ENCODE data around the gene RAI2.
"Not testable (repeated sequence)": the region's sequence is repeated elsewhere in the genome, so short reads cannot be mapped to it uniquely, and the experiment has no call there.

RAI2 gene

DNA sequence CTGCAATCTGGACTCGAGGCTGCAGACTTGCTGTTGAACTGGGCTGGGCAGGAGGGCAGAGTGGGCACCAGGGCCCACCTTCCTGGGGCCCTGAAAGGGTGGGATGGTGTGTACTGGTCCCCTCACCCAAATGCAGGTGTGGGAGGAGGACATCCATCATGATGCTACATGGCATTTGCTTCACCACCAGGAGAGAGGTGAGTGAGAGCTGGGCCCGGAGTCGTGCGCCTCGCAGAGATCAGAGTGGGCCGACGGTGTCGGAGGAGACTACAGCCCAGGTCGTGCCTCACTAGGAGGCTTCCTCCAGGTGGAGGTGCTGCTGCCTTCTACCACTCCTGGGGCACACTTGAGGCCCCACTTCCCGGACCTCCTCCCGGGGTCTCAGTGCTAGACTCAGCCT, 73.5 kb downstream of the RAI2 start:
- no peaks in the 10 kb centered on the region for H3K4me1 ChIP-seq (ENCODE audit: control insufficient read depth, insufficient read depth, low read length)
- no peaks in the 10 kb centered on the region for H3K9me3 ChIP-seq (ENCODE audit: control insufficient read depth, insufficient read depth, low read length)
- no peak overlapping the region for H3K9ac ChIP-seq (ENCODE audit: low read depth, low read length)
- no peak overlapping the region for H3K27ac ChIP-seq (ENCODE audit: low read depth, low read length)
- H3K36me3 ChIP-seq (ENCODE audit: control insufficient read depth, insufficient read depth, low read length), result no peaks in the 10 kb centered on the region
- no peak overlapping the region for H3K4me3 ChIP-seq (ENCODE audit: low read depth, low read length)
- no peaks in the 10 kb centered on the region for H3K27me3 ChIP-seq (ENCODE audit: control insufficient read depth, insufficient read depth, low read length)

DNA sequence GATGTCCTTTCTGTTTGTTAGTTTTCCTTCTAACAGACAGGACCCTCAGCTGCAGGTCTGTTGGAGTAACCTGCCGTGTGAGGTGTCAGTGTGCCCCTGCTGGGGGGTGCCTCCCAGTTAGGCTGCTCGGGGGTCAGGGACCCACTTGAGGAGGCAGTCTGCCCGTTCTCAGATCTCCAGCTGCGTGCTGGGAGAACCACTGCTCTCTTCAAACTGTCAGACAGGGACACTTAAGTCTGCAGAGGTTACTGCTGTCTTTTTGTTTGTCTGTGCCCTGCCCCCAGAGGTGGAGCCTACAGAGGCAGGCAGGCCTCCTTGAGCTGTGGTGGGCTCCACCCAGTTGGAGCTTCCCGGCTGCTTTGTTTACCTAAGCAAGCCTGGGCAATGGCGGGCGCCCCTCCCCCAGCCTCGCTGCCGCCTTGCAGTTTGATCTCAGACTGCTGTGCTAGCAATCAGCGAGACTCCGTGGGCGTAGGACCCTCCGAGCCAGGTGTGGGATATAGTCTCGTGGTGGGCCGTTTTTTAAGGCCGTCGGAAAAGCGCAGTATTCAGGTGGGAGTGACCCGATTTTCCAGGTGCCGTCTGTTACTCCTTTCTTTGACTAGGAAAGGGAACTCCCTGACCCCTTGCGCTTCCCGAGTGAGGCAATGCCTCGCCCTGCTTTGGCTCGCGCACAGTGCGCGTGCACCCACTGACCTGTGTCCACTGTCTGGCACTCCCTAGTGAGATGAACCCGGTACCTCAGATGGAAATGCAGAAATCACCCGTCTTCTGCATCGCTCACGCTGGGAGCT, 74.3 kb downstream of the RAI2 start:
- H3K9ac ChIP-seq (ENCODE audit: low read depth, low read length); H3K4me1 ChIP-seq (ENCODE audit: control insufficient read depth, insufficient read depth, low read length); H3K36me3 ChIP-seq (ENCODE audit: control insufficient read depth, insufficient read depth, low read length); H3K27me3 ChIP-seq (ENCODE audit: control insufficient read depth, insufficient read depth, low read length); H3K9me3 ChIP-seq (ENCODE audit: control insufficient read depth, insufficient read depth, low read length); H3K27ac ChIP-seq (ENCODE audit: low read depth, low read length): not testable (repeated sequence)
- H3K4me3 ChIP-seq (ENCODE audit: low read depth, low read length), result peak overlapping the region; percentile 39; the same call in 1 of the 2 replicates

DNA sequence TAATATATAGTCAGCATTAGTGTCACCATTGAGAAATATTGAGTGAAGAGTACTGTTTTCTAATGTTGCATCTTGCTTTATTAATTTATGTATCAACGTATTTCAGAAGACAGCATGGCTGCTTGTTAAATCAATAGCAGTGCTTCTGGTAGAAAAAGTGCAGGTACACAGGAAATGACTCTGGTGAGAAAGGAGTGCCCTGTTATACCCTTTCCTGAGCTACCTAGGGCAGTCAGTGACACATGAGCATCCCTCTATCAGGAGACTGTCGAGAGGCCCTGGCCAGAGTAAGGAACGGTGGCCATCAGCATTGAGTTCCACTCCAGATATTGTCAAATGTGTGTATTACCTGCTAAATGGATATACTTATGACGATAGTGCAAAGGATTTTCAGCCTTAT, 81.7 kb downstream of the RAI2 start:
- Histone ChIP-seq H3K36me3 (ENCODE audit: control insufficient read depth, insufficient read depth, low read length) (no peaks in the 10 kb centered on the region), H3K9me3 (ENCODE audit: control insufficient read depth, insufficient read depth, low read length) (no peaks in the 10 kb centered on the region), H3K27me3 (ENCODE audit: control insufficient read depth, insufficient read depth, low read length) (peaks cover 3% of the 10 kb centered on the region; the same call in 1 of the 2 replicates), H3K4me1 (ENCODE audit: control insufficient read depth, insufficient read depth, low read length) (no peaks in the 10 kb centered on the region), H3K4me3 (ENCODE audit: low read depth, low read length) (no peak overlapping the region), H3K27ac (ENCODE audit: low read depth, low read length) (no peak overlapping the region), H3K9ac (ENCODE audit: low read depth, low read length) (no peak overlapping the region)

DNA sequence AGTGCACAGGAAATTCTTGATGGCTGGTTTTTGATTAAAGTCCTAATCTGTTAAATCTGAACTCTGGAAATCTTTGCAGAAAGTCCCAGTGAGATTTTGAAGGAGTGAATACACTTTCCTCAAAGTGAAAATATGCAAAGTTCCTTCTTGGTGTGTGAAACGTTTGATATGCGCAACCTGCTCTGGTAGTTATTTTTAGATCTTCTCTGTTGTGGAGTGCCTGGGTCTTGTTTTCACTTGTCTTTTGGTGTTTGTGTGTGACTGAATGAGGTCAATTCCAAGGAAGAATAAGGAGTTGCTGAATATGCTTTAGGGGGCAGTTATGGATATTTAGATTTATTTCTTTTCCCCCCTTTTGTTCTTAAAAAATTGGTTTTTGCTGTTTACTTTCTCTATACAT, 82.1 kb downstream of the RAI2 start:
- Histone ChIP-seq H3K9me3 (ENCODE audit: control insufficient read depth, insufficient read depth, low read length) (no peaks in the 10 kb centered on the region), H3K4me3 (ENCODE audit: low read depth, low read length) (no peak overlapping the region), H3K27me3 (ENCODE audit: control insufficient read depth, insufficient read depth, low read length) (peaks cover 6% of the 10 kb centered on the region; the same call in 1 of the 2 replicates), H3K27ac (ENCODE audit: low read depth, low read length) (no peak overlapping the region), H3K36me3 (ENCODE audit: control insufficient read depth, insufficient read depth, low read length) (no peaks in the 10 kb centered on the region), H3K9ac (ENCODE audit: low read depth, low read length) (no peak overlapping the region), H3K4me1 (ENCODE audit: control insufficient read depth, insufficient read depth, low read length) (no peaks in the 10 kb centered on the region)

DNA sequence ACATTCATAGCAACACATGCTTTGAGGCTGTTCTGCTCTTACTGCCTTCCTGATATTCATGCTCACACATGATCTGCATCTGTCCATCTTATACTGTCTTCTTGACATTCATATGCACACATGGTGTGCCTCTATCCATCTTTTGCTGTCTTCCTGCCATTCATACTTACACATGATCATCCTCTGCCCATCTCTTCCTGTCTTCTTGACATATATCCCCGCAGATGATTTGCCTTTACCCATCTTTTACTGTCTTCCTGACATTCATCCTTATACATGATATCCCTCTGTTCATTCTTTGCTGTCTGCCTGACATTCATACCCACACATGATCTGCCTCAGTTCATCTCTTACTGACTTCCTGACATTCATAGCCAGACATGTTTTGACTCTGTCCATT, 87.0 kb downstream of the RAI2 start:
- H3K9me3 ChIP-seq (ENCODE audit: control insufficient read depth, insufficient read depth, low read length), result no peaks in the 10 kb centered on the region
- H3K9ac ChIP-seq (ENCODE audit: low read depth, low read length), result no peak overlapping the region
- H3K36me3 ChIP-seq (ENCODE audit: control insufficient read depth, insufficient read depth, low read length), result no peaks in the 10 kb centered on the region
- H3K4me3 ChIP-seq (ENCODE audit: low read depth, low read length), result no peak overlapping the region
- peaks cover 50% of the 10 kb centered on the region for H3K27me3 ChIP-seq (ENCODE audit: control insufficient read depth, insufficient read depth, low read length)
- no peaks in the 10 kb centered on the region for H3K4me1 ChIP-seq (ENCODE audit: control insufficient read depth, insufficient read depth, low read length)
- H3K27ac ChIP-seq (ENCODE audit: low read depth, low read length), result no peak overlapping the region

DNA sequence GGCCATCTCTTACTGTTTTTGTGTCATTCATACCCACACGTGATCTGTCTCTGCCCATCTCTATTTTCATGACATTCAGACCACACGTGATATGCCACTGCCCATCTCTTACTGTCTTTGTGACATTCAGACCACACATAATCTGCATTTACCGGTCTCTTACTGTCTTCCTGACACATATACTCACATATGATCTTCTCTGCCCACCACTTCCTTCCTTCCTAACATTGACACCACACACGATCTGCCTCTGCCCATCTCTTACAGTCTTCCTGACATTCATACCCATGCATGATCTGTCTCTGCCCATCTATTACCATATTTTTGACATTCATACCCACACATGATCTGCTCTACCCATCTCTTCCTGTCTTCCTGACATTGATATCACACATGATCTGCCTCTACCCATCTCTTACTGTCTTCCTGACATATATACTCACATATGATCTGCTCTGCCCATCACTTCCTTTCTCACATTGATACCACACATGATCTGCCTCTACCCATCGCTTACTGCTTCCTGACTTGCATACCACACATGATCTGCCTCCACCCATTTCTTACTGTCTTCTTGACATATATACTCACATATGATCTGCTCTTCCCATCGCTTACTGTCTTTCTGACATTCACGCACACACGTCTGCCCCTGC, 87.7 kb downstream of the RAI2 start:
- no peak overlapping the region for H3K27ac ChIP-seq (ENCODE audit: low read depth, low read length)
- no peaks in the 10 kb centered on the region for H3K4me1 ChIP-seq (ENCODE audit: control insufficient read depth, insufficient read depth, low read length)
- H3K36me3 ChIP-seq (ENCODE audit: control insufficient read depth, insufficient read depth, low read length), result no peaks in the 10 kb centered on the region
- no peak overlapping the region for H3K4me3 ChIP-seq (ENCODE audit: low read depth, low read length)
- H3K9me3 ChIP-seq (ENCODE audit: control insufficient read depth, insufficient read depth, low read length), result no peaks in the 10 kb centered on the region
- peaks cover 51% of the 10 kb centered on the region for H3K27me3 ChIP-seq (ENCODE audit: control insufficient read depth, insufficient read depth, low read length)
- H3K9ac ChIP-seq (ENCODE audit: low read depth, low read length), result no peak overlapping the region

DNA sequence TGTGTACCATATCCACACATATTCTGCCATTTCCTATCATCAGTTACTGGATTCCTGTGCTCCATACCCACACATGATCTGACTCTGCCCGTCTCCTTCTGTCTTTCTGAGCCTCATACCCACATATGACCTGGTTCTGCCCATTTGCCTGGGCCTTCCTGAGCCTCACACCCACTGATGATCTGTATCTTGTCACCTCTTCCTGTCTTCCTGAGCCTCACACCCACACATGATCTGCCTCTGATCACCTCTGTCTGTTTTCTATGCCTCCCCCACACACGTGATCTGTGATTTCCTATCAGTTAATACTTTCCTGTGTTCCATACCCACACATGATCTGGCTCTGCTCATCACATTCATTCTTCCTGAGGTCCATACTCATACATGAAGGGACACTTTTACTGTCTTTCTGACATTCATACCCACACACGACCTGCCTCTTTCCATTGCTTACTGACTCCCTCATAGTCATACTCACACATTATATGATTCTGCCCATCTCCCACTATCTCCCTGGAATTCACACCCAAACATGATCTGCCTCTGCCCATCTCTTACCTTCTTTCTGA, 91.3 kb downstream of the RAI2 start:
- Histone ChIP-seq H3K9ac (ENCODE audit: low read depth, low read length) (no peak overlapping the region), H3K4me3 (ENCODE audit: low read depth, low read length) (no peak overlapping the region), H3K36me3 (ENCODE audit: control insufficient read depth, insufficient read depth, low read length) (no peaks in the 10 kb centered on the region), H3K9me3 (ENCODE audit: control insufficient read depth, insufficient read depth, low read length) (no peaks in the 10 kb centered on the region), H3K27ac (ENCODE audit: low read depth, low read length) (no peak overlapping the region), H3K4me1 (ENCODE audit: control insufficient read depth, insufficient read depth, low read length) (no peaks in the 10 kb centered on the region), H3K27me3 (ENCODE audit: control insufficient read depth, insufficient read depth, low read length) (peaks cover 51% of the 10 kb centered on the region)

DNA sequence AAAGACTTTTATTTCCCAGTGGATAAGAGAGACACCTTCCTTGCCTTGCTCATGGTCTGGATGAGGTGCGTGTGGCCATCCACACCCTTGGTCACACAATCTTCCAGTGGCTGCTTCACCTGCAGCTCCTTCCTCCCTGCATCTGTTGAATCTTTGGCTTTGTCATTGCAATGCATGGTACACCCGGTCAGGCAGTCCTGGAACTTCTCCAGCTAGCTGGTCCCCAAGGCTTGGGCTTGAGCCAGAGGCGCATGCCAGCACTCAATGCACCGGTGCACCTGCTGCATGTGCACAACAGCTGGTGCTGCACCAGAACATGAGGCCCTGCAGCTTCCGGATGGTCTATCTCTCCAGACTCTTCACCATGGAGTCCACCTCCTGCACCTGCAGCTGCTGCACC, 92.1 kb downstream of the RAI2 start:
- no peaks in the 10 kb centered on the region for H3K4me1 ChIP-seq (ENCODE audit: control insufficient read depth, insufficient read depth, low read length)
- peaks cover 45% of the 10 kb centered on the region for H3K27me3 ChIP-seq (ENCODE audit: control insufficient read depth, insufficient read depth, low read length)
- H3K36me3 ChIP-seq (ENCODE audit: control insufficient read depth, insufficient read depth, low read length), result no peaks in the 10 kb centered on the region
- no peak overlapping the region for H3K9ac ChIP-seq (ENCODE audit: low read depth, low read length)
- no peaks in the 10 kb centered on the region for H3K9me3 ChIP-seq (ENCODE audit: control insufficient read depth, insufficient read depth, low read length)
- H3K4me3 ChIP-seq (ENCODE audit: low read depth, low read length), result no peak overlapping the region
- no peak overlapping the region for H3K27ac ChIP-seq (ENCODE audit: low read depth, low read length)

DNA sequence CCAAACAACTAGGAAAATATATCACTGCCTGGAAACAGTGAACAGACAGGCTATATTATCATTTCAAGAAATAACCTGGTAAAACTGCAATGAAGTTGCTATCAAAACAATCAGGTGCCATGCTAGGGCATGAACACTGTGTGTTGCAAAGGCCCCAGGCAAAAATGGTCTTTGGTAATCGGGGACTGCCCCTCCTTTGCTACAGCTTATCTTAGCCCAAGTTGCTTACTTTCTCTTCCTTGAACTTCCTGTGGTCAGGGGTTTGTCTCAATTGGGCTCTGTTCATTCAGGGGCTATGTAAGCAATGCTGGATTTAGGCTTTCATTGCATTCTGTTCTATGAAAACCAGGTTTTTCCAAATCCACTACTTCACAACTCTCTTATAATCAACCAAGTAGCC, 93.4 kb downstream of the RAI2 start:
- Histone ChIP-seq H3K4me3 (ENCODE audit: low read depth, low read length) (no peak overlapping the region), H3K9ac (ENCODE audit: low read depth, low read length) (no peak overlapping the region), H3K9me3 (ENCODE audit: control insufficient read depth, insufficient read depth, low read length) (no peaks in the 10 kb centered on the region), H3K4me1 (ENCODE audit: control insufficient read depth, insufficient read depth, low read length) (no peaks in the 10 kb centered on the region), H3K27me3 (ENCODE audit: control insufficient read depth, insufficient read depth, low read length) (peaks cover 32% of the 10 kb centered on the region), H3K36me3 (ENCODE audit: control insufficient read depth, insufficient read depth, low read length) (no peaks in the 10 kb centered on the region), H3K27ac (ENCODE audit: low read depth, low read length) (no peak overlapping the region)

DNA sequence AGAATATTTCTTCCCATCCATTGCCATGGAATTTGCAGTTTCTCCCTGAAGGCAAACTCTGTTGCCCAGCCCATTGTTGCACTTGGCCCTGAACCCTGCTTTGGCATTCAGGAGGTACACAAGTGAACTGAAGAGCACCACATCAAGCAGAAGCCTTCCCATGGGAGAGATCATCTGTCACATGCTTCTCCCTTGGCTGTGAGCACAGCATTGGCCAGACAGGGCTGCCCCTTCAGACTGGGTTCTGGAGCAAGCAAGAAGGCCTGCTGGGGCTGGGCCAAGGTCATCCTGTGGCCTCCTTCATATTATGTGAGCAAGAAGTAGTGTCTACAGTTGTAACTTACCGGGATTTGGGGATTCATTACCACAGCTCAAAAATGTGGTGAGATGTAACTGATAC, 101.1 kb downstream of the RAI2 start:
- Histone ChIP-seq H3K9me3 (ENCODE audit: control insufficient read depth, insufficient read depth, low read length) (no peaks in the 10 kb centered on the region), H3K9ac (ENCODE audit: low read depth, low read length) (no peak overlapping the region), H3K4me1 (ENCODE audit: control insufficient read depth, insufficient read depth, low read length) (no peaks in the 10 kb centered on the region), H3K36me3 (ENCODE audit: control insufficient read depth, insufficient read depth, low read length) (no peaks in the 10 kb centered on the region), H3K27me3 (ENCODE audit: control insufficient read depth, insufficient read depth, low read length) (peaks cover 6% of the 10 kb centered on the region; the same call in 1 of the 2 replicates), H3K4me3 (ENCODE audit: low read depth, low read length) (no peak overlapping the region), H3K27ac (ENCODE audit: low read depth, low read length) (no peak overlapping the region)

DNA sequence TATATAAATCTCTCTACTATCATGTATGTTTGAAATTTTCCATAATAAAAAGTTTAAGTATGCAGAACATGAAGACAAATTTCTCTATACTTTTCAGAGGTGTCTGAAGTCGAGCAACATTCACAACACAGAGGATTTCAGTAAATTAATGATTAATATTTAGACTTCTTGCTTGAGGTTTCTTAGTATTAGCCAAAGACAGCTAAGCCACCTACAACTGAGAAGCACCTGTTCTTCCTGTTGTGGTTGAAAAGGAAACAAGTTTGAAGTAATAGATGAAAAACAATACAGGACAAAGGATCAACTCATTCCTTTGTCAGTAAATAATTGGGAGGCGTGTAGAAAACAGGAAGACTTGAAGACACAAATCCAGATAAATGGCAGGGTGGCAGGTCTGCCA, 102.7 kb downstream of the RAI2 start:
- Histone ChIP-seq H3K27me3 (ENCODE audit: control insufficient read depth, insufficient read depth, low read length) (peaks cover 6% of the 10 kb centered on the region; the same call in 1 of the 2 replicates), H3K9me3 (ENCODE audit: control insufficient read depth, insufficient read depth, low read length) (no peaks in the 10 kb centered on the region), H3K4me1 (ENCODE audit: control insufficient read depth, insufficient read depth, low read length) (no peaks in the 10 kb centered on the region), H3K9ac (ENCODE audit: low read depth, low read length) (no peak overlapping the region), H3K36me3 (ENCODE audit: control insufficient read depth, insufficient read depth, low read length) (no peaks in the 10 kb centered on the region), H3K27ac (ENCODE audit: low read depth, low read length) (no peak overlapping the region), H3K4me3 (ENCODE audit: low read depth, low read length) (no peak overlapping the region)

Data from HUES48 (cell line).